GM21447 (cell line): ENCODE measurements around the gene EGFL7.

Experiments used
- ATAC-seq: cut with Tn5 transposase; IDR thresholded peaks from one replicate; pipeline ENCODE4 v1.9.1; 2021; ENCODE audit not compliant: unreplicated experiment

Gene EGFL7

GRCh38 chr9:136643596-136644342 lies 18.9 kb upstream of the EGFL7 start:
- no peak for ATAC-seq

GRCh38 chr9:136644343-136644592 lies 18.4 kb upstream of the EGFL7 start:
- no peak for ATAC-seq

GRCh38 chr9:136644593-136645351 lies 17.9 kb upstream of the EGFL7 start:
- ATAC-seq, result peak; percentile 65

- no peak for ATAC-seq
These were observed 17.3 kb upstream of the EGFL7 start for GRCh38 chr9:136645352-136645902.

- no peak for ATAC-seq
These were observed 16.6 kb upstream of the EGFL7 start for GRCh38 chr9:136645903-136646754.

- no peak for ATAC-seq
These were observed 15.6 kb upstream of the EGFL7 start for GRCh38 chr9:136646827-136647711.

- ATAC-seq, result no peak
These were observed 14.0 kb upstream of the EGFL7 start for GRCh38 chr9:136648751-136649150.

GRCh38 chr9:136650021-136650420 lies 12.7 kb upstream of the EGFL7 start:
- ATAC-seq, result no peak

- ATAC-seq, result no peak
These were observed 12.1 kb upstream of the EGFL7 start for GRCh38 chr9:136650648-136651047.

GRCh38 chr9:136651860-136652259 lies 10.9 kb upstream of the EGFL7 start:
- no peak for ATAC-seq

GRCh38 chr9:136653323-136654079 lies 9.2 kb upstream of the EGFL7 start:
- no peak for ATAC-seq

- no peak for ATAC-seq
These were observed 7.7 kb upstream of the EGFL7 start for GRCh38 chr9:136654820-136655535.

GRCh38 chr9:136655536-136656182 lies 7.1 kb upstream of the EGFL7 start:
- no peak for ATAC-seq

- no peak for ATAC-seq
These were observed 6.5 kb upstream of the EGFL7 start for GRCh38 chr9:136656183-136656738.

- no peak for ATAC-seq
These were observed 5.7 kb upstream of the EGFL7 start for GRCh38 chr9:136656795-136657611.

GRCh38 chr9:136657974-136658848 lies 4.5 kb upstream of the EGFL7 start:
- ATAC-seq, result no peak
